ENCODE results near the gene HORMAD2.

- TF ChIP-seq CTCF (conservative IDR thresholded peaks at IDR 0.05) (no peak), EZH2 (IDR thresholded peaks at IDR 0.05; ENCODE audit: low read depth) (no peak)
Measured at GRCh38 chr22:30206944-30207343, 126.7 kb downstream of the HORMAD2 start.
